ENCODE measurements around the gene RNF145.

The RNF145 gene

GRCh38 chr5:159175547-159175946, 33.8 kb downstream of the RNF145 start:
- no peak for TF ChIP-seq CTCF (conservative IDR thresholded peaks at IDR 0.05; ENCODE audit: low read depth, low read length)
- no peak overlapping the region for H3K4me3 ChIP-seq (ENCODE audit: low read length)
- DNase-seq (ENCODE audit: low read depth), result no peak

GRCh38 chr5:159174511-159175168, 34.7 kb downstream of the RNF145 start:
- DNase-seq (ENCODE audit: low read depth), result no peak
- TF ChIP-seq CTCF (conservative IDR thresholded peaks at IDR 0.05; ENCODE audit: low read depth, low read length), result no peak

GRCh38 chr5:159171274-159171673, 38.1 kb downstream of the RNF145 start:
- no peak for TF ChIP-seq CTCF (conservative IDR thresholded peaks at IDR 0.05; ENCODE audit: low read depth, low read length)
- no peak for DNase-seq (ENCODE audit: low read depth)

More at GRCh38 chr5:159174511-159175168, 34.7 kb downstream of the RNF145 start:
- no peak overlapping the region for H3K4me3 ChIP-seq (ENCODE audit: low read length)

GRCh38 chr5:159170021-159170420, 39.3 kb downstream of the RNF145 start:
- no peak for TF ChIP-seq CTCF (conservative IDR thresholded peaks at IDR 0.05; ENCODE audit: low read depth, low read length)
- no peak overlapping the region for H3K4me3 ChIP-seq (ENCODE audit: low read length)
- no peak for DNase-seq (ENCODE audit: low read depth)

More at GRCh38 chr5:159171274-159171673, 38.1 kb downstream of the RNF145 start:
- no peak overlapping the region for H3K4me3 ChIP-seq (ENCODE audit: low read length)

- no peak overlapping the region for H3K4me3 ChIP-seq (ENCODE audit: low read length)
- DNase-seq (ENCODE audit: low read depth), result no peak
- TF ChIP-seq CTCF (conservative IDR thresholded peaks at IDR 0.05; ENCODE audit: low read depth, low read length), result no peak
Observed at GRCh38 chr5:159166416-159166815, 42.9 kb downstream of the RNF145 start.

GRCh38 chr5:159163701-159164046, 45.7 kb downstream of the RNF145 start:
- no peak overlapping the region for H3K4me3 ChIP-seq (ENCODE audit: low read length)
- no peak for DNase-seq (ENCODE audit: low read depth)
- TF ChIP-seq CTCF (conservative IDR thresholded peaks at IDR 0.05; ENCODE audit: low read depth, low read length), result no peak

GRCh38 chr5:159163027-159163700, 46.2 kb downstream of the RNF145 start:
- no peak for DNase-seq (ENCODE audit: low read depth)
- TF ChIP-seq CTCF (conservative IDR thresholded peaks at IDR 0.05; ENCODE audit: low read depth, low read length), result no peak
- no peak overlapping the region for H3K4me3 ChIP-seq (ENCODE audit: low read length)
